ENCODE measurements around the gene ST14.
"Not testable (repeated sequence)": the region's sequence is repeated elsewhere in the genome, so short reads cannot be mapped to it uniquely, and the experiment has no call there.

The ST14 gene

GRCh38 chr11:130209954-130210854 is 50.6 kb downstream of the ST14 start:
- DNase-seq (ENCODE audit: low read depth): no peak

- DNase-seq (ENCODE audit: low read depth): no peak
Measured at GRCh38 chr11:130211144-130211543, 51.6 kb downstream of the ST14 start.

- no peak for DNase-seq (ENCODE audit: low read depth)
Measured at GRCh38 chr11:130211781-130212401, 52.3 kb downstream of the ST14 start.

- DNase-seq (ENCODE audit: low read depth): no peak
Measured at GRCh38 chr11:130212431-130212961, 52.9 kb downstream of the ST14 start.

- no peak for DNase-seq (ENCODE audit: low read depth)
Measured at GRCh38 chr11:130213143-130213978, 53.8 kb downstream of the ST14 start.

GRCh38 chr11:130213979-130214281 is 54.3 kb downstream of the ST14 start:
- DNase-seq (ENCODE audit: low read depth): no peak

GRCh38 chr11:130214861-130215530 is 55.4 kb downstream of the ST14 start:
- DNase-seq (ENCODE audit: low read depth): no peak

GRCh38 chr11:130215531-130216220 is 56.1 kb downstream of the ST14 start:
- no peak for DNase-seq (ENCODE audit: low read depth)

GRCh38 chr11:130216221-130216550 is 56.6 kb downstream of the ST14 start:
- no peak for DNase-seq (ENCODE audit: low read depth)

GRCh38 chr11:130216591-130217132 is 57.1 kb downstream of the ST14 start:
- DNase-seq (ENCODE audit: low read depth): no peak

GRCh38 chr11:130217133-130218031 is 57.8 kb downstream of the ST14 start:
- no peak for DNase-seq (ENCODE audit: low read depth)

GRCh38 chr11:130218501-130219070 is 59.0 kb downstream of the ST14 start:
- DNase-seq (ENCODE audit: low read depth): no peak

GRCh38 chr11:130219148-130219547 is 59.6 kb downstream of the ST14 start:
- DNase-seq (ENCODE audit: low read depth): no peak

GRCh38 chr11:130220311-130221035 is 60.9 kb downstream of the ST14 start:
- no peak for DNase-seq (ENCODE audit: low read depth)

GRCh38 chr11:130223291-130223971 is 63.8 kb downstream of the ST14 start:
- DNase-seq (ENCODE audit: low read depth): no peak

- no peak for DNase-seq (ENCODE audit: low read depth)
Measured at GRCh38 chr11:130227373-130227772, 67.8 kb downstream of the ST14 start.

GRCh38 chr11:130233486-130233885 is 73.9 kb downstream of the ST14 start:
- not testable (repeated sequence) for DNase-seq (ENCODE audit: low read depth)

GRCh38 chr11:130233888-130234287 is 74.3 kb downstream of the ST14 start:
- DNase-seq (ENCODE audit: low read depth): not testable (repeated sequence)
